BJ (cell line): ENCODE data around the gene FER. TPM values are rescaled to one million over a fixed set of nuclear protein-coding genes. Genes with fewer than 3 reads are reported as not detected.

Source experiments
- CTCF ChIA-PET: fragments of 350-600 bp; formaldehyde crosslinking; extraction: SDS; loops from one replicate; lab custom pipeline; 2021; ENCODE audit warnings: antibody characterized with exemption, inconsistent platforms; lab: Yijun Ruan, JAX
- POLR2A ChIA-PET: fragments of 300-600 bp; sonication (Branson Sonifier 250); formaldehyde crosslinking; extraction: SDS; loops from one replicate; lab custom pipeline; 2021; ENCODE audit warnings: antibody characterized with exemption; lab: Charles Lee
- DNase-seq: peaks from one replicate; pipeline ENCODE4 v3.0.0-alpha.2; 2011; ENCODE audit warnings: low read depth
- H3K27me3 ChIP-seq: 2 replicates; pipeline ENCODE4 v1.6.0; 2011; ENCODE audit warnings: low read length; ENCODE audit not compliant: control insufficient read depth, insufficient read depth
- H3K36me3 ChIP-seq: 2 replicates; pipeline ENCODE4 v1.5.1; 2011; ENCODE audit warnings: low read length; ENCODE audit not compliant: control insufficient read depth, insufficient read depth
- H3K4me3 ChIP-seq: 2 replicates; pipeline ENCODE4 v1.5.1; 2011; ENCODE audit warnings: low read depth, mild to moderate bottlenecking, control low read depth, low read length
- polyA plus RNA-seq: library from polyadenylated mRNA; depleted of rRNA; stranded (reverse); fragments of >200 nt; gene quantifications from 2 replicates; pipeline ENCODE4 v1.2.3, GENCODE V29; 2011
- TF ChIP-seq, protein P1 (sequence below): IDR thresholded peaks from 2 replicates; pipeline ENCODE4 v1.5.1; 2011; ENCODE audit warnings: low read depth, mild to moderate bottlenecking, control low read depth, inconsistent platforms, low read length, moderate library complexity; ENCODE audit not compliant: insufficient read depth

Gene FER
- polyA plus RNA-seq, 1 experiment = 4.0 TPM

DNA sequence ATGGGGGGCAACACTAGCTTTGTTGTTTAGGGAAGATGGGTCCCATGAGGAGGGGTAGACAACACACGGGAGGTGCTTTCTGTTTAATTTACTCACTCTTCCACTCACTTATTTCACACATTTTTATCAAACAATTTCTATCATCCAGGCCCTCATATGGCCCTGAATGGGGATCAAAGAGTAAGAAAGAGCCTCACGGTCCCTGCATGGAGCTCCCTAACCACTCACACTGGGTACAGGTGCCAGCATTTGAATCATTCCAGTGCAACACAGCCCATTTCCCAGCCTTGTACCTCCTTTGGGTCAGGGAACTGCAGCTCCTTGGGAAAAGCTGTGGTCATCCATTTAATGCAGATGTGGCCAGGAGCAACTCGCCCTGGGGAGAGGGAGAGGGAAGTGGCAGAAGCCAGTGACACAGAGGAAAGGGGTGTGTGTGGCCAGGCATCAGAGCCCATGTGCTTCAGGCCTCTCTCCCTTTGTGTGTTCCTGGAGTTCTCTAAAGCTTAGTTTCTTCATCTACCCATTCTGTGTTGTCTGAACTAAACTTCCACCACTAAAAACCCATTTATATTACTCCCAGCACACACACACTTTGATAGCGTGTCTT lies 476.7 kb downstream of the FER start:
- Histone ChIP-seq H3K27me3 (0 out of 2 replicates have a peak, but pooled peaks cover 1% of the 10 kb centered on the region), H3K4me3 (no peak overlapping the region), H3K36me3 (no peaks in the 10 kb centered on the region)
- no peak for DNase-seq
- CTCF ChIA-PET = interaction anchor here (1.7 kb wide), 1 partner anchor 9 kb away, joined by 4 read pairs; no protein-coding TSS in a partner anchor
- POLR2A ChIA-PET = no interaction called here
- TF ChIP-seq, protein P1, sequence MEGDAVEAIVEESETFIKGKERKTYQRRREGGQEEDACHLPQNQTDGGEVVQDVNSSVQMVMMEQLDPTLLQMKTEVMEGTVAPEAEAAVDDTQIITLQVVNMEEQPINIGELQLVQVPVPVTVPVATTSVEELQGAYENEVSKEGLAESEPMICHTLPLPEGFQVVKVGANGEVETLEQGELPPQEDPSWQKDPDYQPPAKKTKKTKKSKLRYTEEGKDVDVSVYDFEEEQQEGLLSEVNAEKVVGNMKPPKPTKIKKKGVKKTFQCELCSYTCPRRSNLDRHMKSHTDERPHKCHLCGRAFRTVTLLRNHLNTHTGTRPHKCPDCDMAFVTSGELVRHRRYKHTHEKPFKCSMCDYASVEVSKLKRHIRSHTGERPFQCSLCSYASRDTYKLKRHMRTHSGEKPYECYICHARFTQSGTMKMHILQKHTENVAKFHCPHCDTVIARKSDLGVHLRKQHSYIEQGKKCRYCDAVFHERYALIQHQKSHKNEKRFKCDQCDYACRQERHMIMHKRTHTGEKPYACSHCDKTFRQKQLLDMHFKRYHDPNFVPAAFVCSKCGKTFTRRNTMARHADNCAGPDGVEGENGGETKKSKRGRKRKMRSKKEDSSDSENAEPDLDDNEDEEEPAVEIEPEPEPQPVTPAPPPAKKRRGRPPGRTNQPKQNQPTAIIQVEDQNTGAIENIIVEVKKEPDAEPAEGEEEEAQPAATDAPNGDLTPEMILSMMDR = no peak

DNA sequence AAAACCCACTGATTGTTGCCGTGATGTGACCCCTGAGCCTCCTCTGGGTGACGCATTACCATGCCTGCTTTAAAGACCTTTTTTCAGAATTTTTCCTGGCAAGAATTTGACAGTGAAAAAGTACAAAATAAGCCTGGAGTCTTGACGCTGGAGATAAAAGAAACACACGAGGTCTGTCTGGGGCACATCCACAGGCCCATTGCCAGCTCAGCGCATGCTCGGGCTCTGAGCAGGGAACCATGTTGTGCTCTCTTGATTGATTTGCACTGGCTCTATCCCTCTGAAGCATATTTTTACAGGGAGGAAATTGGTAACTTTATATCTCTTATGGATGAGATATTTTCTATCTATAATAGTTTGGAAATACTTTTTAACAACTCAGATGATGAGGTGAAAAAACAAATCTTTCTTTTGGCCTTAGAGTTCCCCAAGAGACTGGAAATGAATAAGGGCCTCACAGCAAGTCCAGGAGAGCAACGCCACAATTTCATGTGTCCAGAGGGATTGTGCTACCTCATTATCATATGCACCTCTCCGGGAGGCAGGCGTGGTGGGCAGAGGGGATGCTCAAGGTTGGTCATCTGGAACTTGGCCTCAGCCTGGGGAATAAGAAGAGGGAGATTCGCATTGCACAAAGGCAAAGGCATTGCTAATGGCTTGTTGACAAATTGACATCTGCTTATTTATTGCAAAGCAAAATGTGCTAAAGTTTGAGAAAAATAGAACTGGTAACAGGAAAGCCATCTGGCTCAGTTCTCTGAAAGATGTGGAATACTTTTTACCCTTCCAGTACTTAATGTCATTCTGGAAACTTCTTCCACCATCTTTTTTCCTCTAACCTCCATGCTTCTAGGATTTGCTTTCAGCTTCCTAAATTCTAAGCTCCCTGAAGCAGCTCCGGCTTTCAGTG lies 478.3 kb downstream of the FER start:
- TF ChIP-seq, protein P1 = no peak
- no peak overlapping the region for H3K4me3 ChIP-seq
- no peak for DNase-seq
- H3K36me3 ChIP-seq = no peaks in the 10 kb centered on the region
- H3K27me3 ChIP-seq = 0 out of 2 replicates have a peak, but pooled peaks cover 1% of the 10 kb centered on the region
- ChIA-PET POLR2A (no interaction called here), CTCF (no interaction called here)

DNA sequence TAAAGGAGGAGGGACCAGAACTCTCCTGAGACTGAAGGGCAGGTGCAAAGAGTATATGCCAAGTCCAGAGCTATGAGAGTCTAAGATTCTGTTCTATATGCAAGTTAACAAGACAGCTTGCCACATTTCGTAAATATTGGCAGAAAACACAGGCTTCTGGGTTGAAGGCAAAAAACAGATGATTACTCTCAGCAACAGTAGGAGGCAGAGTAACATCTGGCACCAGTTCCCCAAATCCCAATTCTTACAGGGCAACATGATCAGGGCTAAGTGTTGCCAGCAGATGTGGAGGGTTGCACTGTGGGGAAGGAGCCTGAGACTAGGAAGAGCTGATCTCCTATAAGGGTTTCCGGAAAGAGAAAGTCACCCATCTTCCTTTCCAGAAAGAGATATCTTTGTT lies 482.7 kb downstream of the FER start:
- TF ChIP-seq, protein P1 = no peak
- H3K27me3 ChIP-seq = 0 out of 2 replicates have a peak, but pooled peaks cover 1% of the 10 kb centered on the region
- H3K36me3 ChIP-seq = no peaks in the 10 kb centered on the region
- H3K4me3 ChIP-seq = no peak overlapping the region
- no peak for DNase-seq
- ChIA-PET POLR2A (no interaction called here), CTCF (no interaction called here)

DNA sequence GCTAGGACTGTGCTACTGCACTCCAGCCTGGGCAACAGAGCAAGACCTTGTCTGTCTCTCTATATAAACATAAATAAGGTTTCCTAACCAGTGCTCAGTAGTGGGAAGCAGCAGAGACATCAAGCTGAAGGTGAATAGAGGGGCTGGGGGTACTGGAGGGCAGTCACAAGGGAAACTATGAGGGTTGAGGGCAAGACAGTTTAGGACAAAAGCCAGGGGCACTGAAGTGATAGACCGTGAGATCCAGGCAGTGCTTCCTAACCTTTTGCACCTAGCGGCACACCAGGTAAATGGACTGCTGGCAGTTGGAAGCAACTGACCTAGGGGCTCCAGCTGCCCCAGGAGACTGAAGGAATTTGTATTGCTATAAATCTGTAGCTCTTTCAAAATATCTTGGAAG lies 483.6 kb downstream of the FER start:
- H3K27me3 ChIP-seq = 0 out of 2 replicates have a peak, but pooled peaks cover 1% of the 10 kb centered on the region
- CTCF ChIA-PET = interaction anchor here (1.7 kb wide), 1 partner anchor 9 kb away, joined by 5 read pairs; no protein-coding TSS in a partner anchor
- no peaks in the 10 kb centered on the region for H3K36me3 ChIP-seq
- POLR2A ChIA-PET = interaction anchor here (0.5 kb wide), 1 partner anchor 503 kb away, joined by 3 read pairs; no protein-coding TSS in a partner anchor
- DNase-seq = no peak
- H3K4me3 ChIP-seq = no peak overlapping the region
- TF ChIP-seq, protein P1 = no peak

DNA sequence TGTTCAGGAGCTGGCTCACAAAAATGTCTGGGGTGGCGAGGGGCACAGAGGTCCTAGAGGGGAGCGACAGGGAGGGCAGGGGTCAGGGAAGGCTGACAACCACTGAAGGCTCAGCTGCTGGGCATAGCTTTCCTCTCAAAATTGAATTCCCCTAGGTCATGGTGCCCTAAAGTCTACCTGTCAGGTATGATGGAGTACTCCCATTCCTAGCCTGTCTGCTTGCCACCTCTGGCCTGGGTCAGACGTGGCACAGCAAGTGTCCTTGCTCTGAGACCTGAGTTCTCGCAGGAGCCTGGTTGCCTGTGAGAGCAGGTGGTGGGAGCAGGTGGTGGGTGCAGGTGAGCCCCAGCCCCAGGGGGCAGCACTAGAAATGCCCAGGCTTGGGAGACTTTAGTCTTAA lies 486.7 kb downstream of the FER start:
- H3K36me3 ChIP-seq = no peaks in the 10 kb centered on the region
- H3K27me3 ChIP-seq = no peaks in the 10 kb centered on the region
- no peak overlapping the region for H3K4me3 ChIP-seq
- ChIA-PET CTCF (interaction anchor here (1.6 kb wide), 1 partner anchor 9 kb away, joined by 3 read pairs; no protein-coding TSS in a partner anchor), POLR2A (no interaction called here)
- DNase-seq = no peak
- TF ChIP-seq, protein P1 = no peak
